Upper lobe of right lung (tissue), 1 donor: ENCODE data around the gene MET. TPM values are rescaled to one million over a fixed set of nuclear protein-coding genes. Genes with fewer than 3 reads are reported as not detected.

Experiments used
- ATAC-seq: fragments of 200-7000 bp; cut with Tn5 transposase; one replicate; pipeline ENCODE4 v1.9.1; 2020; ENCODE audit warnings: mild to moderate bottlenecking, moderate library complexity
- DNase-seq: peaks from one replicate; pipeline ENCODE4 v3.0.0-alpha.2; 2020
- H3K27ac ChIP-seq: fragments of 200-600 bp; one replicate; pipeline ENCODE4 v1.8.0; 2022
- H3K27me3 ChIP-seq: fragments of 200-600 bp; one replicate; pipeline ENCODE4 v1.8.0; 2022; ENCODE audit warnings: mild to moderate bottlenecking
- H3K36me3 ChIP-seq: fragments of 200-600 bp; one replicate; pipeline ENCODE4 v1.8.0; 2022
- H3K4me1 ChIP-seq: fragments of 200-600 bp; one replicate; pipeline ENCODE4 v1.8.0; 2022
- H3K4me3 ChIP-seq: fragments of 200-600 bp; one replicate; pipeline ENCODE4 v1.8.0; 2022; ENCODE audit warnings: mild to moderate bottlenecking
- H3K9me3 ChIP-seq: fragments of 200-600 bp; one replicate; pipeline ENCODE4 v1.8.0; 2022
- CTCF ChIP-seq: fragments of 200-600 bp; IDR thresholded peaks from one replicate; pipeline ENCODE4 v1.8.0; 2022; ENCODE audit warnings: antibody characterized with exemption
- intact Hi-C: fragments of 100-400 bp; cut with DNase I; formaldehyde crosslinking; loops from one replicate; pipeline ENCODE4 v1.11.0; 2022
- total RNA-seq: library from RNA; stranded (reverse); fragmentation: NEBNext Ultra II Directional; extraction: Animal tissue kit (Norgen Biotek cat#: 25700); gene quantifications from one replicate; pipeline ENCODE4 v1.2.1, GENCODE V29; 2021
- donor health status: DM: no; HTN: yes; CAD: no; lungs with severe emphysema.

MET gene
- total RNA-seq, 1 donor from 2014 or later = 69.6 TPM

- DNase-seq (no peak), ATAC-seq (peak; percentile 93)
- Histone ChIP-seq H3K36me3 (no peaks in the 10 kb centered on the region), H3K27me3 (no peaks in the 10 kb centered on the region), H3K4me3 (no peak overlapping the region), H3K27ac (no peak overlapping the region), H3K9me3 (no peaks in the 10 kb centered on the region), H3K4me1 (peaks cover 19% of the 10 kb centered on the region)
- TF ChIP-seq CTCF = no peak
- intact Hi-C loops = no loop called here
Observed at GRCh38 chr7:116736927-116737715, 65.1 kb downstream of the MET start.

GRCh38 chr7:116738378-116738777 lies 66.4 kb downstream of the MET start:
- intact Hi-C loops = no loop called here
- Histone ChIP-seq H3K27me3 (no peaks in the 10 kb centered on the region), H3K27ac (no peak overlapping the region), H3K9me3 (no peaks in the 10 kb centered on the region), H3K4me1 (peaks cover 19% of the 10 kb centered on the region), H3K4me3 (no peak overlapping the region), H3K36me3 (no peaks in the 10 kb centered on the region)
- no peak for DNase-seq
- peak; percentile 32 for ATAC-seq
- no peak for TF ChIP-seq CTCF

GRCh38 chr7:116739307-116739706 lies 67.3 kb downstream of the MET start:
- DNase-seq = no peak
- intact Hi-C loops = no loop called here
- no peak overlapping the region for H3K4me3 ChIP-seq
- no peak overlapping the region for H3K27ac ChIP-seq
- no peaks in the 10 kb centered on the region for H3K9me3 ChIP-seq
- no peaks in the 10 kb centered on the region for H3K36me3 ChIP-seq
- H3K4me1 ChIP-seq = peaks cover 19% of the 10 kb centered on the region
- no peak for ATAC-seq
- TF ChIP-seq CTCF = no peak
- H3K27me3 ChIP-seq = no peaks in the 10 kb centered on the region

GRCh38 chr7:116740231-116740630 lies 68.2 kb downstream of the MET start:
- no peak for DNase-seq
- intact Hi-C loops = no loop called here
- peaks cover 19% of the 10 kb centered on the region for H3K4me1 ChIP-seq

GRCh38 chr7:116740755-116741462 lies 68.9 kb downstream of the MET start:
- Histone ChIP-seq H3K9me3 (no peaks in the 10 kb centered on the region), H3K4me3 (no peak overlapping the region), H3K27me3 (no peaks in the 10 kb centered on the region), H3K4me1 (peaks cover 19% of the 10 kb centered on the region), H3K27ac (no peak overlapping the region), H3K36me3 (no peaks in the 10 kb centered on the region)
- DNase-seq = no peak
- no peak for ATAC-seq
- intact Hi-C loops = no loop called here
- TF ChIP-seq CTCF = no peak

More at GRCh38 chr7:116740231-116740630, 68.2 kb downstream of the MET start:
- Histone ChIP-seq H3K27me3 (no peaks in the 10 kb centered on the region), H3K4me3 (no peak overlapping the region), H3K27ac (no peak overlapping the region), H3K36me3 (no peaks in the 10 kb centered on the region), H3K9me3 (no peaks in the 10 kb centered on the region)
- ATAC-seq = no peak
- TF ChIP-seq CTCF = no peak
